Endodermal cell (in vitro differentiated cells): ENCODE results near the gene DOCK4. TPM values are rescaled to one million over a fixed set of nuclear protein-coding genes. Genes with fewer than 3 reads are reported as not detected.

Experiments
- DNase-seq: peaks from one replicate; pipeline ENCODE4 v3.0.0-alpha.2; 2017
- H3K27ac ChIP-seq: 2 replicates; pipeline ENCODE4 v1.5.1; 2013; ENCODE audit warnings: mild to moderate bottlenecking, low read depth, low read length, moderate library complexity
- H3K27me3 ChIP-seq: 2 replicates; pipeline ENCODE4 v1.6.1; 2013; ENCODE audit warnings: mild to moderate bottlenecking, low read length, moderate library complexity; ENCODE audit not compliant: insufficient read depth, control insufficient read depth, poor library complexity, severe bottlenecking
- H3K36me3 ChIP-seq: 2 replicates; pipeline ENCODE4 v1.7.0; 2013; ENCODE audit warnings: mild to moderate bottlenecking, low read length, moderate library complexity; ENCODE audit not compliant: control insufficient read depth, insufficient read depth
- H3K4me1 ChIP-seq: one replicate; pipeline ENCODE4 v1.7.0; 2013; ENCODE audit warnings: low read length; ENCODE audit not compliant: control insufficient read depth, insufficient read depth
- H3K4me3 ChIP-seq: 2 replicates; pipeline ENCODE4 v1.5.1; 2013; ENCODE audit warnings: mild to moderate bottlenecking, low read length, moderate library complexity
- H3K9ac ChIP-seq: 2 replicates; pipeline ENCODE4 v1.6.1; 2013; ENCODE audit warnings: mild to moderate bottlenecking, low read length, moderate library complexity; ENCODE audit not compliant: poor library complexity, severe bottlenecking; ENCODE audit errors: extremely low read depth
- H3K9me3 ChIP-seq: 2 replicates; pipeline ENCODE4 v1.6.1; 2013; ENCODE audit warnings: mild to moderate bottlenecking, low read length, moderate library complexity; ENCODE audit not compliant: control insufficient read depth
- H3K27ac Mint-ChIP-seq: 2 replicates; pipeline ENCODE4 v1.8.0; 2020; ENCODE audit warnings: mixed read lengths
- H3K27me3 Mint-ChIP-seq: 2 replicates; pipeline ENCODE4 v1.8.0; 2021; ENCODE audit warnings: mild to moderate bottlenecking, mixed read lengths; ENCODE audit not compliant: insufficient read depth
- H3K36me3 Mint-ChIP-seq: 2 replicates; pipeline ENCODE4 v1.8.0; 2020; ENCODE audit warnings: low read depth, mixed read lengths
- H3K4me1 Mint-ChIP-seq: 2 replicates; pipeline ENCODE4 v1.8.0; 2020; ENCODE audit warnings: mixed read lengths
- H3K4me3 Mint-ChIP-seq: 2 replicates; pipeline ENCODE4 v1.8.0; 2020; ENCODE audit warnings: mild to moderate bottlenecking, moderate library complexity, mixed read lengths
- H3K9me3 Mint-ChIP-seq: 2 replicates; pipeline ENCODE4 v1.8.0; 2020; ENCODE audit warnings: mild to moderate bottlenecking, mixed read lengths
- WGBS, 2 experiments: methylation state at CpG; one replicate each; pipeline versions ENCODE4 v1.1.5 to v1.1.7; 2013; ENCODE audit warnings: missing lambda C conversion rate in 2 of 2, mixed read lengths in 1 of 2; ENCODE audit not compliant: insufficient coverage in 1 of 2, insufficient read length in 1 of 2; 5-methylcytosine and 5-hydroxymethylcytosine counted together
- total RNA-seq, 2 donors: library from RNA; stranded (reverse); fragmentation: NEBNext Ultra II Directional in 1 of 2; extraction: Animal tissue kit (Norgen Biotek cat#: 25700) in 1 of 2; gene quantifications; 2 replicates in 1 of 2; 3 replicates in 1 of 2; pipeline ENCODE4 v1.2.1, GENCODE V29; 2021
- TF ChIP-seq, protein P1 (sequence below): fragments of 200-600 bp; sonication (generic); conservative IDR thresholded peaks from 2 replicates; pipeline ENCODE4 v1.5.0; 2021; ENCODE audit warnings: antibody characterized with exemption, mild to moderate bottlenecking

Gene DOCK4
- total RNA-seq, 2 donors from 2014 or later, result 11.2 to 15.3 TPM

DNA sequence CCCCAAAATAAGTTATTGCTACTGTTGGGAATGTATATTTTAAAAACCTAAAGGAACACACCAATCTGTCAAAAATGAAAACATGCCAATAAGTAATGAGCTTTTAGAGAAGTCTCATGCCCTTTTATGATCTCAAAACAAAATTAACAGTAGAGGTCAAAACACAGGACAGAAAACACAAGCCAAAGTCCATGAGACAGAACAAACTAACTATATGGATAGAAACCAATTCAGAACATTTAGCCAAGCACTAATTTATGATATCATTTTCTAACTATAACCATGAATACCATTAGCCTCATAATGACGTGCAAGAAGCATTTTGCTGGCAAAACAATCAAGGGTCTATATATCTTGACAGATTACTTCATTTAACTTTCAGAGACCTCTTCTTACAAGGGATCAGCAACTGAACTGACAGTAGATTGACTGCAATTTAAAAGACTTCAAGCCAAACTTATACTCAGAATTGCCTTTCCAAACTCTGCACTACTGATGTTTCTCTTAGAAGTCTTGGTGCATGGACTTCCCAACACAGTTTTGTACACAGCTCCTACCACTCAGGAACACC lies 200.9 kb downstream of the DOCK4 start:
- no peaks in the 10 kb centered on the region for H3K27me3 Mint-ChIP-seq

DNA sequence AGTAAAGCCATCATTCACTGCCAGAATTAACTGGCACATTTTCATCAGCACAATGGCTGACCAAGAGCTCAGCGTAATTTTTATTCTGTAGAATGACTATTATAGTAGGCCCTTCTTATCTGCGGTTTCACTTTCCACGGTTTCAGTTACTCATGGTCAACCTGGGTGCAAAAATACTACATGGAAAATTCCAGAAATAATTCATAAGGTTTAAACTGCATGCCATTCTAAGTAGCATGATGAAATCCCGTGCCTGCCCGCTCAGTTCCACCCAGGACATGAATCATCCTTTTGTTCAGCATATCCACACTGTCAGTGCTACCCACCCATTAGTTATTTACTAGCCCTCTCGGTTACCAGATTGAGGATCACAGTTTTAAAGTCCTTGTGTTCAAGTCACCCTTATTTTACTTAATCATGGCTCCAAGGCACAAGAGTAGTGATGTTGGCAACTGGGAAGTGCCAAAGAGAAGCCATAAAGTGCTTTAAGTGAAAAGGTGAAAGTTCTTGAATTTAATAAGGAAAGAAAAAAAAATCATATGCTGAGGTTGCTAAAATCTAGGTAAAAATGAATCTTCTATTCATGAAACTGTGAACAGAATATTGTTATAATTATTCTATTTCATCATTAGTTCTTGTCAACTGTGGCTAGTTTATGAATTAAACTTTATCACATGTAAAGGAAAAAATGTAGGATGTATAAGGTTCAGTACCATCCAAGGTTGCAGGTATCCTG lies 204.9 kb downstream of the DOCK4 start:
- no peaks in the 10 kb centered on the region for H3K36me3 ChIP-seq
- H3K4me3 ChIP-seq, result no peak overlapping the region
- H3K4me1 ChIP-seq, result no peaks in the 10 kb centered on the region
- no peaks in the 10 kb centered on the region for H3K9me3 Mint-ChIP-seq
- no peaks in the 10 kb centered on the region for H3K27me3 ChIP-seq
- DNase-seq, result no peak
- H3K27ac ChIP-seq, result no peak overlapping the region
- TF ChIP-seq, protein P1, sequence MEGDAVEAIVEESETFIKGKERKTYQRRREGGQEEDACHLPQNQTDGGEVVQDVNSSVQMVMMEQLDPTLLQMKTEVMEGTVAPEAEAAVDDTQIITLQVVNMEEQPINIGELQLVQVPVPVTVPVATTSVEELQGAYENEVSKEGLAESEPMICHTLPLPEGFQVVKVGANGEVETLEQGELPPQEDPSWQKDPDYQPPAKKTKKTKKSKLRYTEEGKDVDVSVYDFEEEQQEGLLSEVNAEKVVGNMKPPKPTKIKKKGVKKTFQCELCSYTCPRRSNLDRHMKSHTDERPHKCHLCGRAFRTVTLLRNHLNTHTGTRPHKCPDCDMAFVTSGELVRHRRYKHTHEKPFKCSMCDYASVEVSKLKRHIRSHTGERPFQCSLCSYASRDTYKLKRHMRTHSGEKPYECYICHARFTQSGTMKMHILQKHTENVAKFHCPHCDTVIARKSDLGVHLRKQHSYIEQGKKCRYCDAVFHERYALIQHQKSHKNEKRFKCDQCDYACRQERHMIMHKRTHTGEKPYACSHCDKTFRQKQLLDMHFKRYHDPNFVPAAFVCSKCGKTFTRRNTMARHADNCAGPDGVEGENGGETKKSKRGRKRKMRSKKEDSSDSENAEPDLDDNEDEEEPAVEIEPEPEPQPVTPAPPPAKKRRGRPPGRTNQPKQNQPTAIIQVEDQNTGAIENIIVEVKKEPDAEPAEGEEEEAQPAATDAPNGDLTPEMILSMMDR, result no peak
- H3K9ac ChIP-seq, result no peak overlapping the region
- WGBS, 2 experiments, result 94 to 95% methylated on average over 5 to 6 of the region's 6 CpGs
- H3K27ac Mint-ChIP-seq, result no peak overlapping the region
- no peaks in the 10 kb centered on the region for H3K4me1 Mint-ChIP-seq
- no peaks in the 10 kb centered on the region for H3K9me3 ChIP-seq
- H3K36me3 Mint-ChIP-seq, result peaks cover 4% of the 10 kb centered on the region
- H3K27me3 Mint-ChIP-seq, result no peaks in the 10 kb centered on the region
- no peak overlapping the region for H3K4me3 Mint-ChIP-seq

More for the DNA sequence above, 200.9 kb downstream of the DOCK4 start:
- H3K9me3 Mint-ChIP-seq, result no peaks in the 10 kb centered on the region
- H3K27ac Mint-ChIP-seq, result no peak overlapping the region
- Histone ChIP-seq H3K9ac (no peak overlapping the region), H3K9me3 (no peaks in the 10 kb centered on the region), H3K4me1 (no peaks in the 10 kb centered on the region), H3K27ac (no peak overlapping the region), H3K4me3 (no peak overlapping the region), H3K36me3 (no peaks in the 10 kb centered on the region), H3K27me3 (no peaks in the 10 kb centered on the region)
- H3K4me1 Mint-ChIP-seq, result no peaks in the 10 kb centered on the region
- WGBS, 2 experiments, result 80 to 92% methylated on average over 1 of the region's 1 CpG
- no peak overlapping the region for H3K4me3 Mint-ChIP-seq
- H3K36me3 Mint-ChIP-seq, result peaks cover 4% of the 10 kb centered on the region
- DNase-seq, result no peak
- TF ChIP-seq, protein P1, result no peak

DNA sequence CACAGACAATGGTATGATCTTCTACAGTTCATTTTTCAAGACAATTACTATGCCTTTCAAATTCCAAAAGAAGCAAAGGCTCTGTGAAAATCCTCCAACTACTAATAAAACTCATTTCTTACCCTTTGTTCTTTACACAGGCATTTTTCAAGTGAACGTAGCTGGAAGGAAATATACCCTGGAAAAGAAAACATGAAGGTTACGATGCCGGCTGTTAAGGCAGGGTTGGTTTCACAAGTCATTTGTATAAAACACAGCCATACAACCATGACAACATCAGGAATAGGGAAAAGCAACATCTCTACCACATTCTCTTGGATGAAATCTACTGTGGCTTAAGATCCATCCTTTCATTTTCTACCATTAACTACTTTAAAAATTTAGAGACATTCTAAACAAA lies 207.9 kb downstream of the DOCK4 start:
- Histone ChIP-seq H3K9ac (no peak overlapping the region), H3K36me3 (no peaks in the 10 kb centered on the region), H3K9me3 (no peaks in the 10 kb centered on the region), H3K27me3 (no peaks in the 10 kb centered on the region), H3K27ac (no peak overlapping the region), H3K4me3 (no peak overlapping the region), H3K4me1 (no peaks in the 10 kb centered on the region)
- no peak overlapping the region for H3K4me3 Mint-ChIP-seq
- 80 to 96% methylated on average over 1 to 3 of the region's 3 CpGs for WGBS, 2 experiments
- TF ChIP-seq, protein P1, result no peak
- no peaks in the 10 kb centered on the region for H3K9me3 Mint-ChIP-seq
- H3K36me3 Mint-ChIP-seq, result peaks cover 4% of the 10 kb centered on the region
- no peak overlapping the region for H3K27ac Mint-ChIP-seq
- H3K27me3 Mint-ChIP-seq, result no peaks in the 10 kb centered on the region
- peaks cover under 1% of the 10 kb centered on the region for H3K4me1 Mint-ChIP-seq
- DNase-seq, result no peak
